Body of pancreas (tissue), 4 donors: ENCODE measurements around the gene TNPO1. TPM values are rescaled to one million over a fixed set of nuclear protein-coding genes. Genes with fewer than 3 reads are reported as not detected.
"Not testable (repeated sequence)": the region's sequence is repeated elsewhere in the genome, so short reads cannot be mapped to it uniquely, and the experiment has no call there.

Experiments
- ATAC-seq: fragments of 150-250 bp; one replicate; pipeline ENCODE4 v1.9.1; 2016
- DNase-seq, 4 donors: peaks; one replicate each; pipeline ENCODE4 v3.0.0-alpha.2; 2019
- H3K27ac ChIP-seq, 4 donors: fragments of 200-600 bp; sonication (generic); 1 replicate in 3 of 4; 2 replicates in 1 of 4; pipeline versions ENCODE4 v1.5.1 to v1.6.1; 2016 to 2019; ENCODE audit warnings: mild to moderate bottlenecking in 1 of 4, mixed read lengths in 1 of 4, moderate library complexity in 1 of 4
- H3K27me3 ChIP-seq, 2 donors: fragments of 200-600 bp; sonication (generic); one replicate each; pipeline ENCODE4 v1.6.0; 2016; ENCODE audit warnings: mild to moderate bottlenecking in 1 of 2
- H3K36me3 ChIP-seq, 2 donors: fragments of 200-600 bp; sonication (generic); replicated peaks in 1 of 2; 2 replicates each; pipeline ENCODE4 v1.5.1; 2016; ENCODE audit warnings: low read depth in 2 of 2; ENCODE audit not compliant: insufficient read depth in 1 of 2
- H3K4me1 ChIP-seq: fragments of 200-600 bp; sonication (generic); one replicate; pipeline ENCODE4 v1.6.0; 2016
- H3K4me3 ChIP-seq, 2 donors: fragments of 200-600 bp; sonication (generic); 1 replicate in 1 of 2; 2 replicates in 1 of 2; pipeline ENCODE4 v1.5.1; 2016 to 2019
- H3K9me3 ChIP-seq, 3 donors: fragments of 200-600 bp; sonication (generic); 1 replicate in 2 of 3; 2 replicates in 1 of 3; pipeline ENCODE4 v1.5.1; 2016
- CTCF ChIP-seq, 7 experiments: fragments of 450-650 bp in 4 of 7; fragments of 200-600 bp in 3 of 7; sonication (generic) in 3 of 7; IDR thresholded peaks; one replicate each; pipeline ENCODE4 v1.5.1; 2016 to 2019; ENCODE audit warnings: antibody characterized with exemption in 7 of 7
- POLR2A ChIP-seq, 3 donors: fragments of 450-650 bp; IDR thresholded peaks; one replicate each; pipeline ENCODE4 v1.6.1; 2016; ENCODE audit warnings: antibody characterized with exemption in 3 of 3, mild to moderate bottlenecking in 2 of 3
- WGBS, 2 donors: methylation state at CpG; one replicate each; pipeline ENCODE4 v1.1.5; 2017; 5-methylcytosine and 5-hydroxymethylcytosine counted together
- intact Hi-C: fragments of 100-400 bp; cut with DNase I; formaldehyde crosslinking; loops from one replicate; pipeline ENCODE4 v1.15.1; 2023
- total RNA-seq, 2 donors: library from RNA; depleted of rRNA; stranded (reverse); fragments of >200 nt; gene quantifications; one replicate each; pipeline ENCODE4 v1.1.0, GENCODE V29; 2016

The TNPO1 gene
- total RNA-seq, 2 donors from 2014 or later = 41.2 to 71.9 TPM

DNA sequence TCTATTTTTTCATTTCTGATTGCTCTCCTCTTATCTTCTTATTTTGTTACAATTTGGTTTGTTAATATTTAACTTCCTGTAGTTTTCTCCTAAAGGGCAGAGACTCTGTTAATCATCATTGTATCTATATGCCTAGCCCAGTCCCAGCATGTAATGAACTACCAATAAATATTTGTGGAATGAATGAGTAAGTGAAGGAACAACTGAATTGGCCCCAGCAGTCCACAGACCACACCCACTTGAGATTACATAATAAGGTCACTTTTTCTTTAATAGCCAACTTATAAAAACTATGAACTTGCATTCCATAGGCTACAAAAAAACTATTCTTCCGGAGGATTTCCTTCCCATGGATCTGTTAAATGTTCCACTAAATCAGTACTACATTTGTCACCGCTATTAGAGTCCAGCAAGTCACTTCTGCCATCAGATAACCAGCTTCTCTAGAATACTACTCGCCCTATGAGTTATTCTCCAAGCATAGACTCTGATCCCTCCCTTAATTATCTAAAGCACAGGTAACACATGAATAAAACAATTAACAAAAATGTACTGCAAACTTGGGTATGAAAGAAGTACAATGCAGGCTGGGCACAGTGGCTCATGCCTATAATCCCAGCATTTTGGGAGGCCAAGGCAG is 27.5 kb upstream of the TNPO1 start:
- no peak overlapping the region for H3K4me3 ChIP-seq
- no peak for DNase-seq
- TF ChIP-seq POLR2A (IDR thresholded peaks at IDR 0.05) (no peak), CTCF (IDR thresholded peaks at IDR 0.05) (no peak)
- WGBS, 2 donors = 74 to 82% methylated on average over 3 of the region's 3 CpGs
- H3K9me3 ChIP-seq = no peaks in the 10 kb centered on the region
- no peaks in the 10 kb centered on the region for H3K36me3 ChIP-seq
- H3K4me1 ChIP-seq = no peaks in the 10 kb centered on the region
- ATAC-seq = no peak
- H3K27me3 ChIP-seq = no peaks in the 10 kb centered on the region
- H3K27ac ChIP-seq = no peak overlapping the region
- intact Hi-C loops = no loop called here

GRCh38 chr5:72790186-72790585 is 26.3 kb upstream of the TNPO1 start:
- DNase-seq (no peak), ATAC-seq (no peak)
- H3K27me3 ChIP-seq = no peaks in the 10 kb centered on the region
- no peaks in the 10 kb centered on the region for H3K36me3 ChIP-seq
- H3K9me3 ChIP-seq = no peaks in the 10 kb centered on the region
- H3K4me3 ChIP-seq = no peak overlapping the region
- no peaks in the 10 kb centered on the region for H3K4me1 ChIP-seq
- intact Hi-C loops = no loop called here
- TF ChIP-seq CTCF (IDR thresholded peaks at IDR 0.05) (no peak), POLR2A (IDR thresholded peaks at IDR 0.05) (no peak)
- H3K27ac ChIP-seq = no peak overlapping the region
- 61 to 66% methylated on average over 1 of the region's 1 CpG for WGBS, 2 donors

GRCh38 chr5:72792662-72793061 is 23.8 kb upstream of the TNPO1 start:
- DNase-seq, intact Hi-C loops, H3K27ac ChIP-seq, H3K9me3 ChIP-seq, H3K4me1 ChIP-seq, H3K27me3 ChIP-seq, H3K4me3 ChIP-seq, H3K36me3 ChIP-seq, ATAC-seq: not testable (repeated sequence)
- WGBS, 2 donors = 91 to 92% methylated on average over 5 of the region's 5 CpGs

DNA sequence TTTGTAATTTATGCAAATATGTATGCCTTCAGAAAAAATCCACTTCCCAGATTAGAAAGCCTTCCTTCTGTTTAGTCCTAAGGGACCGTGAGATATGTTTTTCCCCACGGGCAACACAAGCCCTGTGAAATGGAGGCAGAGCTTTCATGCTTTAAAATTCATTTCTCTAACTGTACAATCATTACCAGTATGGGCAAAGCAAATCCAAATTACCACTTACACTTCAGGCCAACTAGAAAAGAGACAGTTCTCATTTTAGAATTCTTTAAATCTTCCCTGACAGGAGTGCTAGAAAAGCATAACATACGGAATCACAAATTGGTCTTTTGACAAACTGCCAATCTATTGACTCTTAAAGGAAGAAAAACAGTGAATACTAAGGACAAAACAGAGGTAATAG is 20.5 kb upstream of the TNPO1 start:
- Histone ChIP-seq H3K4me1 (no peaks in the 10 kb centered on the region), H3K4me3 (no peak overlapping the region), H3K27me3 (no peaks in the 10 kb centered on the region), H3K36me3 (no peaks in the 10 kb centered on the region), H3K27ac (no peak overlapping the region), H3K9me3 (no peaks in the 10 kb centered on the region)
- DNase-seq (no peak), ATAC-seq (no peak)
- intact Hi-C loops = no loop called here
- WGBS, 2 donors = 83 to 87% methylated on average over 3 of the region's 3 CpGs
- TF ChIP-seq POLR2A (IDR thresholded peaks at IDR 0.05) (no peak), CTCF (IDR thresholded peaks at IDR 0.05) (no peak)

DNA sequence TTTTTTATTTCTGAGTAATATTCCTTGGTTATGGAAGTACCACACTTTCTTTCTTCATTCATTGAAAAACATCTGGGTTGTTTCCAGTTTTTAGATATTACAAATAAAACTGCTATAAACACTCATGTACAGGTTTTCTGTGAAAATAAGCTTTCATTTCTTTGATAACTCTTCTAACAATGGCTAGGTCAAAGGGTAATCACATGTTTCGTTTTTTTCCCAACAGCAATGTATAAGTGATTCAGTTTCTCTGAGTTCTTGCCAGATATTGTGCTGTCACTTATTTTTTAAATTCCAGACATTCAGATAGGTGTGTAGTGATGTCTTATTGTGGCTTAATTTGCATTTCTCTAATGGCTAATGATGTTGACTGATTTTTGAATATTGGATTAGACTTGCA is 16.7 kb upstream of the TNPO1 start:
- no peak for TF ChIP-seq POLR2A (IDR thresholded peaks at IDR 0.05)
- TF ChIP-seq CTCF (IDR thresholded peaks at IDR 0.05) = no peak
- intact Hi-C loops = no loop called here
- H3K36me3 ChIP-seq = no peaks in the 10 kb centered on the region
- H3K4me1 ChIP-seq = no peaks in the 10 kb centered on the region
- H3K9me3 ChIP-seq = peaks cover 0 to 7% (median 0%) of the 10 kb centered on the region in 3 donors
- no peak for ATAC-seq
- WGBS, 2 donors = 43 to 44% methylated on average over 1 of the region's 1 CpG
- H3K4me3 ChIP-seq = no peak overlapping the region
- H3K27ac ChIP-seq = no peak overlapping the region
- no peak for DNase-seq
- no peaks in the 10 kb centered on the region for H3K27me3 ChIP-seq

- H3K36me3 ChIP-seq, ATAC-seq, intact Hi-C loops, H3K27me3 ChIP-seq, H3K4me1 ChIP-seq, DNase-seq, H3K27ac ChIP-seq, H3K4me3 ChIP-seq: not testable (repeated sequence)
- H3K9me3 ChIP-seq = peaks cover 0 to 25% (median 0%) of the 10 kb centered on the region in 3 donors
- WGBS, 2 donors = 44 to 49% methylated on average over 3 to 4 of the region's 4 CpGs
Measured at GRCh38 chr5:72808637-72809036, 7.8 kb upstream of the TNPO1 start.
